HEK293 (cell line): ENCODE results near the gene KCNV2.

Source experiments
- CTCF ChIA-PET: fragments of 350-600 bp; formaldehyde crosslinking; extraction: SDS; loops from one replicate; lab custom pipeline; 2021; ENCODE audit warnings: antibody characterized with exemption; lab: Yijun Ruan, JAX
- POLR2A ChIA-PET: fragments of 300-600 bp; formaldehyde crosslinking; extraction: SDS; loops from one replicate; lab custom pipeline; 2020; ENCODE audit warnings: antibody characterized with exemption, inconsistent platforms; lab: Yijun Ruan, JAX
- H3K27ac ChIP-seq: fragments of 200-500 bp; sonication (Bioruptor generic); 2 replicates; pipeline ENCODE4 v1.5.1; 2014; ENCODE audit warnings: low read depth, low read length, control low read depth, inconsistent platforms; ENCODE audit errors: extremely low read depth
- H3K36me3 ChIP-seq, 2 experiments: fragments of 200-500 bp in 1 of 2; sonication (Bioruptor generic) in 1 of 2; 1 replicate in 1 of 2; 2 replicates in 1 of 2; pipeline ENCODE4 v1.5.1; 2014 to 2017; ENCODE audit warnings: inconsistent platforms in 2 of 2, low read length in 2 of 2; ENCODE audit not compliant: control insufficient read depth in 2 of 2, insufficient read depth in 1 of 2
- H3K4me1 ChIP-seq: fragments of 200-500 bp; sonication (Bioruptor generic); 2 replicates; pipeline ENCODE4 v1.5.1; 2014; ENCODE audit warnings: mild to moderate bottlenecking, low read length, inconsistent platforms; ENCODE audit not compliant: control insufficient read depth, insufficient read depth
- H3K4me3 ChIP-seq: 2 replicates; pipeline ENCODE4 v1.5.1; 2011; ENCODE audit warnings: low read depth, mild to moderate bottlenecking, control low read depth, low read length, moderate library complexity
- H3K9me3 ChIP-seq: fragments of 200-500 bp; sonication (Bioruptor generic); 2 replicates; pipeline ENCODE4 v1.5.1; 2014; ENCODE audit warnings: low read depth, low read length, inconsistent platforms; ENCODE audit not compliant: control insufficient read depth, insufficient read depth
- FEZF1 ChIP-seq: fragments of 450-650 bp; formaldehyde crosslinking; IDR thresholded peaks from 2 replicates; pipeline ENCODE4 v1.5.1; 2016; ENCODE audit warnings: missing biosample characterization, missing genetic modification characterization
- SALL2 ChIP-seq: fragments of 450-650 bp; formaldehyde crosslinking; IDR thresholded peaks from 2 replicates; pipeline ENCODE4 v1.5.0; 2017; ENCODE audit warnings: missing biosample characterization, mild to moderate bottlenecking, missing genetic modification characterization, borderline replicate concordance
- SP7 ChIP-seq: fragments of 450-650 bp; formaldehyde crosslinking; IDR thresholded peaks from 2 replicates; pipeline ENCODE4 v1.5.1; 2016; ENCODE audit warnings: missing biosample characterization, missing genetic modification characterization
- TCF7L2 ChIP-seq: IDR thresholded peaks from 2 replicates; pipeline ENCODE4 v1.6.1; 2011; ENCODE audit warnings: low read depth, mild to moderate bottlenecking, inconsistent platforms, low read length, moderate library complexity, borderline replicate concordance
- TRIM28 ChIP-seq: IDR thresholded peaks from 2 replicates; pipeline ENCODE4 v1.6.1; 2011; ENCODE audit warnings: low read length, control low read depth, borderline replicate concordance
- YY1 ChIP-seq: fragments of 450-650 bp; formaldehyde crosslinking; IDR thresholded peaks from 2 replicates; pipeline ENCODE4 v1.5.1; 2018; ENCODE audit warnings: missing biosample characterization, missing genetic modification characterization
- ZBTB21 ChIP-seq: fragments of 450-650 bp; formaldehyde crosslinking; IDR thresholded peaks from 2 replicates; pipeline ENCODE4 v1.5.1; 2017; ENCODE audit warnings: missing biosample characterization, missing genetic modification characterization
- ZFHX2 ChIP-seq: fragments of 450-650 bp; formaldehyde crosslinking; conservative IDR thresholded peaks from 2 replicates; pipeline ENCODE4 v1.5.1; 2016; ENCODE audit warnings: missing biosample characterization, missing genetic modification characterization
- ZNF140 ChIP-seq: fragments of 450-650 bp; formaldehyde crosslinking; IDR thresholded peaks from 2 replicates; pipeline ENCODE4 v1.5.1; 2016; ENCODE audit warnings: missing biosample characterization, missing genetic modification characterization
- ZNF366 ChIP-seq: fragments of 450-650 bp; formaldehyde crosslinking; conservative IDR thresholded peaks from 2 replicates; pipeline ENCODE4 v1.5.1; 2016; ENCODE audit warnings: missing biosample characterization, missing genetic modification characterization
- ZNF560 ChIP-seq: fragments of 450-650 bp; formaldehyde crosslinking; IDR thresholded peaks from 2 replicates; pipeline ENCODE4 v1.5.1; 2017; ENCODE audit warnings: missing biosample characterization, missing genetic modification characterization, borderline replicate concordance
- ZNF580 ChIP-seq: fragments of 450-650 bp; formaldehyde crosslinking; IDR thresholded peaks from 2 replicates; pipeline ENCODE4 v1.5.1; 2016; ENCODE audit warnings: missing biosample characterization, missing genetic modification characterization
- ZNF596 ChIP-seq: fragments of 450-650 bp; IDR thresholded peaks from 2 replicates; pipeline ENCODE4 v1.5.0; 2018; ENCODE audit warnings: missing biosample characterization, mild to moderate bottlenecking, missing genetic modification characterization, moderate library complexity
- ZNF747 ChIP-seq: fragments of 450-650 bp; formaldehyde crosslinking; IDR thresholded peaks from 2 replicates; pipeline ENCODE4 v1.5.1; 2016; ENCODE audit warnings: missing biosample characterization, missing genetic modification characterization
- ZNF843 ChIP-seq: fragments of 450-650 bp; formaldehyde crosslinking; IDR thresholded peaks from 2 replicates; pipeline ENCODE4 v1.5.1; 2016; ENCODE audit warnings: missing biosample characterization, missing genetic modification characterization
- ZXDB ChIP-seq: fragments of 450-650 bp; formaldehyde crosslinking; IDR thresholded peaks from 2 replicates; pipeline ENCODE4 v1.5.1; 2016; ENCODE audit warnings: missing biosample characterization, missing genetic modification characterization
- TF ChIP-seq, protein P1 (sequence below): fragments of 450-650 bp; formaldehyde crosslinking; IDR thresholded peaks from 2 replicates; pipeline ENCODE4 v1.5.1; 2017; ENCODE audit warnings: missing biosample characterization, missing genetic modification characterization
- TF ChIP-seq, protein P2 (sequence below): fragments of 450-650 bp; formaldehyde crosslinking; IDR thresholded peaks from 2 replicates; pipeline ENCODE4 v1.5.1; 2017; ENCODE audit warnings: missing biosample characterization, missing genetic modification characterization
- TF ChIP-seq, protein P3 (sequence below): fragments of 450-650 bp; formaldehyde crosslinking; IDR thresholded peaks from 2 replicates; pipeline ENCODE4 v1.5.1; 2017; ENCODE audit warnings: missing biosample characterization, missing genetic modification characterization
- TF ChIP-seq, protein P4 (sequence below): fragments of 450-650 bp; formaldehyde crosslinking; IDR thresholded peaks from 2 replicates; pipeline ENCODE4 v1.5.1; 2016; ENCODE audit warnings: missing biosample characterization, missing genetic modification characterization
- TF ChIP-seq, protein P5 (sequence below): fragments of 450-650 bp; formaldehyde crosslinking; IDR thresholded peaks from 2 replicates; pipeline ENCODE4 v1.5.1; 2016; ENCODE audit warnings: missing biosample characterization, missing genetic modification characterization

KCNV2 gene

GRCh38 chr9:2767800-2768677, 50.7 kb downstream of the KCNV2 start:
- peaks cover 7% of the 10 kb centered on the region for H3K4me1 ChIP-seq
- ChIA-PET CTCF (no interaction called here), POLR2A (interaction anchor here (0.5 kb wide), 1 partner anchor 52 kb away, joined by 7 read pairs; no protein-coding TSS in a partner anchor)
- H3K4me3 ChIP-seq = no peak overlapping the region
- H3K9me3 ChIP-seq = no peaks in the 10 kb centered on the region
- TF ChIP-seq ZNF366 (tag by site-specific recombination) = no peak
- TF ChIP-seq ZNF747 (tag by site-specific recombination) = no peak
- TF ChIP-seq, all 188 proteins: peak for 0
- peaks cover 0 to 7% of the 10 kb centered on the region in 2 experiments; a peak in 1 of 3 replicates for H3K36me3 ChIP-seq
- no peak overlapping the region for H3K27ac ChIP-seq

GRCh38 chr9:2771087-2771486, 53.8 kb downstream of the KCNV2 start:
- Histone ChIP-seq H3K4me1 (peaks cover 7% of the 10 kb centered on the region), H3K36me3 (peaks cover 0 to 22% of the 10 kb centered on the region in 2 experiments; a peak in 2 of 3 replicates), H3K27ac (peak overlapping the region; percentile 29; the same call in 1 of the 2 replicates), H3K9me3 (no peaks in the 10 kb centered on the region), H3K4me3 (no peak overlapping the region)
- CTCF ChIA-PET = no interaction called here
- POLR2A ChIA-PET = interaction anchor here (1.0 kb wide), 1 partner anchor 39 kb away, joined by 3 read pairs; no protein-coding TSS in a partner anchor
- TF ChIP-seq TCF7L2 (peak; percentile 96), ZNF560 (no peak), ZNF140 (tag by site-specific recombination) (no peak), ZNF843 (peak; percentile 91), TRIM28 (0 out of 2 replicates have a peak, but pooled peaks have one; percentile 33), YY1 (no peak; the same call in 1 of the 2 replicates), SALL2 (tag by site-specific recombination) (no peak), ZBTB21 (no peak), ZNF580 (tag by site-specific recombination) (peak; percentile 80), ZFHX2 (tag by site-specific recombination) (peak; percentile 44; the same call in 1 of the 2 replicates), SP7 (peak; percentile 20; the same call in 1 of the 2 replicates), FEZF1 (tag by site-specific recombination) (peak; percentile 95), ZXDB (peak; percentile 89), ZNF596 (tag by site-specific recombination) (0 out of 2 replicates have a peak, but pooled peaks have one; percentile 13)
- TF ChIP-seq, protein P1, sequence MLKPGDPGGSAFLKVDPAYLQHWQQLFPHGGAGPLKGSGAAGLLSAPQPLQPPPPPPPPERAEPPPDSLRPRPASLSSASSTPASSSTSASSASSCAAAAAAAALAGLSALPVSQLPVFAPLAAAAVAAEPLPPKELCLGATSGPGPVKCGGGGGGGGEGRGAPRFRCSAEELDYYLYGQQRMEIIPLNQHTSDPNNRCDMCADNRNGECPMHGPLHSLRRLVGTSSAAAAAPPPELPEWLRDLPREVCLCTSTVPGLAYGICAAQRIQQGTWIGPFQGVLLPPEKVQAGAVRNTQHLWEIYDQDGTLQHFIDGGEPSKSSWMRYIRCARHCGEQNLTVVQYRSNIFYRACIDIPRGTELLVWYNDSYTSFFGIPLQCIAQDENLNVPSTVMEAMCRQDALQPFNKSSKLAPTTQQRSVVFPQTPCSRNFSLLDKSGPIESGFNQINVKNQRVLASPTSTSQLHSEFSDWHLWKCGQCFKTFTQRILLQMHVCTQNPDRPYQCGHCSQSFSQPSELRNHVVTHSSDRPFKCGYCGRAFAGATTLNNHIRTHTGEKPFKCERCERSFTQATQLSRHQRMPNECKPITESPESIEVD (tag by site-specific recombination) = peak; percentile 71
- TF ChIP-seq, protein P2, sequence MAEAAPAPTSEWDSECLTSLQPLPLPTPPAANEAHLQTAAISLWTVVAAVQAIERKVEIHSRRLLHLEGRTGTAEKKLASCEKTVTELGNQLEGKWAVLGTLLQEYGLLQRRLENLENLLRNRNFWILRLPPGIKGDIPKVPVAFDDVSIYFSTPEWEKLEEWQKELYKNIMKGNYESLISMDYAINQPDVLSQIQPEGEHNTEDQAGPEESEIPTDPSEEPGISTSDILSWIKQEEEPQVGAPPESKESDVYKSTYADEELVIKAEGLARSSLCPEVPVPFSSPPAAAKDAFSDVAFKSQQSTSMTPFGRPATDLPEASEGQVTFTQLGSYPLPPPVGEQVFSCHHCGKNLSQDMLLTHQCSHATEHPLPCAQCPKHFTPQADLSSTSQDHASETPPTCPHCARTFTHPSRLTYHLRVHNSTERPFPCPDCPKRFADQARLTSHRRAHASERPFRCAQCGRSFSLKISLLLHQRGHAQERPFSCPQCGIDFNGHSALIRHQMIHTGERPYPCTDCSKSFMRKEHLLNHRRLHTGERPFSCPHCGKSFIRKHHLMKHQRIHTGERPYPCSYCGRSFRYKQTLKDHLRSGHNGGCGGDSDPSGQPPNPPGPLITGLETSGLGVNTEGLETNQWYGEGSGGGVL (tag by site-specific recombination) = peak; percentile 45
- TF ChIP-seq, protein P3, sequence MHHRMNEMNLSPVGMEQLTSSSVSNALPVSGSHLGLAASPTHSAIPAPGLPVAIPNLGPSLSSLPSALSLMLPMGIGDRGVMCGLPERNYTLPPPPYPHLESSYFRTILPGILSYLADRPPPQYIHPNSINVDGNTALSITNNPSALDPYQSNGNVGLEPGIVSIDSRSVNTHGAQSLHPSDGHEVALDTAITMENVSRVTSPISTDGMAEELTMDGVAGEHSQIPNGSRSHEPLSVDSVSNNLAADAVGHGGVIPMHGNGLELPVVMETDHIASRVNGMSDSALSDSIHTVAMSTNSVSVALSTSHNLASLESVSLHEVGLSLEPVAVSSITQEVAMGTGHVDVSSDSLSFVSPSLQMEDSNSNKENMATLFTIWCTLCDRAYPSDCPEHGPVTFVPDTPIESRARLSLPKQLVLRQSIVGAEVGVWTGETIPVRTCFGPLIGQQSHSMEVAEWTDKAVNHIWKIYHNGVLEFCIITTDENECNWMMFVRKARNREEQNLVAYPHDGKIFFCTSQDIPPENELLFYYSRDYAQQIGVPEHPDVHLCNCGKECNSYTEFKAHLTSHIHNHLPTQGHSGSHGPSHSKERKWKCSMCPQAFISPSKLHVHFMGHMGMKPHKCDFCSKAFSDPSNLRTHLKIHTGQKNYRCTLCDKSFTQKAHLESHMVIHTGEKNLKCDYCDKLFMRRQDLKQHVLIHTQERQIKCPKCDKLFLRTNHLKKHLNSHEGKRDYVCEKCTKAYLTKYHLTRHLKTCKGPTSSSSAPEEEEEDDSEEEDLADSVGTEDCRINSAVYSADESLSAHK (tag by site-specific recombination) = 0 out of 2 replicates have a peak, but pooled peaks have one; percentile 24
- TF ChIP-seq, protein P4, sequence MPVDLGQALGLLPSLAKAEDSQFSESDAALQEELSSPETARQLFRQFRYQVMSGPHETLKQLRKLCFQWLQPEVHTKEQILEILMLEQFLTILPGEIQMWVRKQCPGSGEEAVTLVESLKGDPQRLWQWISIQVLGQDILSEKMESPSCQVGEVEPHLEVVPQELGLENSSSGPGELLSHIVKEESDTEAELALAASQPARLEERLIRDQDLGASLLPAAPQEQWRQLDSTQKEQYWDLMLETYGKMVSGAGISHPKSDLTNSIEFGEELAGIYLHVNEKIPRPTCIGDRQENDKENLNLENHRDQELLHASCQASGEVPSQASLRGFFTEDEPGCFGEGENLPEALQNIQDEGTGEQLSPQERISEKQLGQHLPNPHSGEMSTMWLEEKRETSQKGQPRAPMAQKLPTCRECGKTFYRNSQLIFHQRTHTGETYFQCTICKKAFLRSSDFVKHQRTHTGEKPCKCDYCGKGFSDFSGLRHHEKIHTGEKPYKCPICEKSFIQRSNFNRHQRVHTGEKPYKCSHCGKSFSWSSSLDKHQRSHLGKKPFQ = no peak
- TF ChIP-seq, protein P5, sequence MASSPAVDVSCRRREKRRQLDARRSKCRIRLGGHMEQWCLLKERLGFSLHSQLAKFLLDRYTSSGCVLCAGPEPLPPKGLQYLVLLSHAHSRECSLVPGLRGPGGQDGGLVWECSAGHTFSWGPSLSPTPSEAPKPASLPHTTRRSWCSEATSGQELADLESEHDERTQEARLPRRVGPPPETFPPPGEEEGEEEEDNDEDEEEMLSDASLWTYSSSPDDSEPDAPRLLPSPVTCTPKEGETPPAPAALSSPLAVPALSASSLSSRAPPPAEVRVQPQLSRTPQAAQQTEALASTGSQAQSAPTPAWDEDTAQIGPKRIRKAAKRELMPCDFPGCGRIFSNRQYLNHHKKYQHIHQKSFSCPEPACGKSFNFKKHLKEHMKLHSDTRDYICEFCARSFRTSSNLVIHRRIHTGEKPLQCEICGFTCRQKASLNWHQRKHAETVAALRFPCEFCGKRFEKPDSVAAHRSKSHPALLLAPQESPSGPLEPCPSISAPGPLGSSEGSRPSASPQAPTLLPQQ (tag by site-specific recombination) = peak; percentile 46
